ENCODE measurements around the gene ZSCAN5B.
"Not testable (repeated sequence)": the region's sequence is repeated elsewhere in the genome, so short reads cannot be mapped to it uniquely, and the experiment has no call there.

ZSCAN5B gene

DNA sequence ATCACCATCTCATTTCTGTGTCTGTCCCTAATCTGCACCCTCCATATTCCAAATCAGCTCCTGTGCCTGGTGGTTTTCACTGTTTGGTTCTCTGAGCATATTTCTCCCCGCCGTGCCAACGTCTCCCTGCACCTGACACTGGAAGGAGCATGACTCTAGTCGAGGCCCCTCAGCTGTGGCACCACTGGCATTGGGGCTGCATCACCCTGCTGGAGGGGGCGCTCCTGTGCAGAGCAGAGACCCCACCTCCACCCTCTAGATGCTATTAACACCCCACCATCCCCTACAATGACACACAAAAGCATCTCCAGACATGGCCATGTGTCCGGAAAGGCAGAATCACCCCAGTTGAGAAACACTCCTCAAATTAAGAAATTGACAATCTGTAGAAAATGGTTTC is 25.3 kb upstream of the ZSCAN5B start:
- Histone ChIP-seq H3K27ac (ENCODE audit: low read depth, low read length) (no peak overlapping the region), H3K36me3 (ENCODE audit: low read length) (no peaks in the 10 kb centered on the region), H3K9me2 (replicated peaks; ENCODE audit: insufficient read depth, low read length) (no peaks in the 10 kb centered on the region), H3K9me3 (ENCODE audit: insufficient read depth, low read length) (no peaks in the 10 kb centered on the region), H3F3A (ENCODE audit: insufficient read depth) (no peaks in the 10 kb centered on the region), H2AFZ (ENCODE audit: low read depth, low read length, severe bottlenecking) (no peak overlapping the region), H3K4me2 (ENCODE audit: low read depth, low read length, poor library complexity, severe bottlenecking) (no peak overlapping the region), H4K20me1 (ENCODE audit: low read depth, low read length) (no peaks in the 10 kb centered on the region), H3K79me2 (ENCODE audit: insufficient read depth, low read length) (no peaks in the 10 kb centered on the region), H3K27me3 (ENCODE audit: low read length) (no peaks in the 10 kb centered on the region), H3K4me3 (ENCODE audit: insufficient read depth, low read length, poor library complexity, severe bottlenecking) (no peak overlapping the region), H3K9ac (ENCODE audit: low read length) (no peak overlapping the region)
- TF ChIP-seq, protein P1, sequence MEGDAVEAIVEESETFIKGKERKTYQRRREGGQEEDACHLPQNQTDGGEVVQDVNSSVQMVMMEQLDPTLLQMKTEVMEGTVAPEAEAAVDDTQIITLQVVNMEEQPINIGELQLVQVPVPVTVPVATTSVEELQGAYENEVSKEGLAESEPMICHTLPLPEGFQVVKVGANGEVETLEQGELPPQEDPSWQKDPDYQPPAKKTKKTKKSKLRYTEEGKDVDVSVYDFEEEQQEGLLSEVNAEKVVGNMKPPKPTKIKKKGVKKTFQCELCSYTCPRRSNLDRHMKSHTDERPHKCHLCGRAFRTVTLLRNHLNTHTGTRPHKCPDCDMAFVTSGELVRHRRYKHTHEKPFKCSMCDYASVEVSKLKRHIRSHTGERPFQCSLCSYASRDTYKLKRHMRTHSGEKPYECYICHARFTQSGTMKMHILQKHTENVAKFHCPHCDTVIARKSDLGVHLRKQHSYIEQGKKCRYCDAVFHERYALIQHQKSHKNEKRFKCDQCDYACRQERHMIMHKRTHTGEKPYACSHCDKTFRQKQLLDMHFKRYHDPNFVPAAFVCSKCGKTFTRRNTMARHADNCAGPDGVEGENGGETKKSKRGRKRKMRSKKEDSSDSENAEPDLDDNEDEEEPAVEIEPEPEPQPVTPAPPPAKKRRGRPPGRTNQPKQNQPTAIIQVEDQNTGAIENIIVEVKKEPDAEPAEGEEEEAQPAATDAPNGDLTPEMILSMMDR (IDR thresholded peaks at IDR 0.05; ENCODE audit: insufficient read depth, low read length, poor library complexity, severe bottlenecking) = no peak
- no peak for TF ChIP-seq EZH2phosphoT487 (conservative IDR thresholded peaks at IDR 0.05; ENCODE audit: low read length)

DNA sequence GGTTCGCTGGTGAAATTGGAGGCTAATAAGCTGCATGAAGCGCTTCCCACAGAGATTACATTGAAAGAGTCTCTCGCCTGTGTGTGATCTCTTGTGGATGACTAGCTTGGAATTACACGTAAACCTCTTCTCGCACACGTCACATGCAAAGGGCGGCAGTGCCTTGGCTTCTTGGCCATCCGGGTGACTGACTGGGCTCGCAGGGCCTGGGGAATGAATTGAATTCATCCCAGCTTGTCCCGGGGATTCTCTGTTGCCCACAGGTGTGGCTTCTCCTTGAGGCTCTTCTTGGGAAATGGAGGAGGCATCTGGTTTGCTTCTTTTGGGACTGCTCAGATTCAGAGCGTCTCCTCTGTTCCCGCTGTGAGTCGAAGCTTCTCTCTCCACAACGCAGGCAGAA is 24.3 kb upstream of the ZSCAN5B start:
- Histone ChIP-seq H4K20me1 (ENCODE audit: low read depth, low read length) (no peaks in the 10 kb centered on the region), H3K79me2 (ENCODE audit: insufficient read depth, low read length) (no peaks in the 10 kb centered on the region), H3F3A (ENCODE audit: insufficient read depth) (no peaks in the 10 kb centered on the region)

DNA sequence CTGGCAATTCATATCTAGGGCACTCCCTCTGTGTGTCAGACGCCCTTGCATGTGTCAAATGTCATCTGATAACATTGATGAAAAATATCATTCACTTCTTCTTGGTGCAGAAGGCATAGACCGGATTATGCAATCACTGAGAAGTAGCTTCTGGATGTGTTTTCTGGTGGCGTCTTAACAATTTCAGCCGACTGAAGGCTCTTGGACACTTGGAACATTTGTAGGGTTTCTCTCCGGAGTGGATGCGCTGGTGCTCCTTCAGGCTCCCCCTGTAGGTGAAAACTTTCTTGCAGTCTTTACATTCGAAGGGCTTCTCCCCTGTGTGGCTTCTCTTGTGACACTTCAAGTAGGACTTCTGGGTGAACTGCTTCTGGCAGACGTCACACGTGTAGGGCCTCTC is 23.9 kb upstream of the ZSCAN5B start:
- not testable (repeated sequence) for H3F3A ChIP-seq (ENCODE audit: insufficient read depth); H2AFZ ChIP-seq (ENCODE audit: low read depth, low read length, severe bottlenecking); H3K27me3 ChIP-seq (ENCODE audit: low read length); H3K4me2 ChIP-seq (ENCODE audit: low read depth, low read length, poor library complexity, severe bottlenecking); H3K9me3 ChIP-seq (ENCODE audit: insufficient read depth, low read length); H3K9ac ChIP-seq (ENCODE audit: low read length); H4K20me1 ChIP-seq (ENCODE audit: low read depth, low read length); H3K36me3 ChIP-seq (ENCODE audit: low read length); H3K9me2 ChIP-seq (replicated peaks; ENCODE audit: insufficient read depth, low read length); H3K27ac ChIP-seq (ENCODE audit: low read depth, low read length); H3K79me2 ChIP-seq (ENCODE audit: insufficient read depth, low read length); H3K4me3 ChIP-seq (ENCODE audit: insufficient read depth, low read length, poor library complexity, severe bottlenecking)

More for the DNA sequence above, 24.3 kb upstream of the ZSCAN5B start:
- no peak overlapping the region for H3K4me3 ChIP-seq (ENCODE audit: insufficient read depth, low read length, poor library complexity, severe bottlenecking)
- H3K36me3 ChIP-seq (ENCODE audit: low read length) = no peaks in the 10 kb centered on the region
- H2AFZ ChIP-seq (ENCODE audit: low read depth, low read length, severe bottlenecking) = no peak overlapping the region
- TF ChIP-seq, protein P1 (IDR thresholded peaks at IDR 0.05; ENCODE audit: insufficient read depth, low read length, poor library complexity, severe bottlenecking) = no peak
- TF ChIP-seq EZH2phosphoT487 (conservative IDR thresholded peaks at IDR 0.05; ENCODE audit: low read length) = no peak
- no peaks in the 10 kb centered on the region for H3K27me3 ChIP-seq (ENCODE audit: low read length)
- H3K9ac ChIP-seq (ENCODE audit: low read length) = no peak overlapping the region
- H3K4me2 ChIP-seq (ENCODE audit: low read depth, low read length, poor library complexity, severe bottlenecking) = no peak overlapping the region
- H3K27ac ChIP-seq (ENCODE audit: low read depth, low read length) = no peak overlapping the region
- H3K9me2 ChIP-seq (replicated peaks; ENCODE audit: insufficient read depth, low read length) = no peaks in the 10 kb centered on the region
- no peaks in the 10 kb centered on the region for H3K9me3 ChIP-seq (ENCODE audit: insufficient read depth, low read length)

DNA sequence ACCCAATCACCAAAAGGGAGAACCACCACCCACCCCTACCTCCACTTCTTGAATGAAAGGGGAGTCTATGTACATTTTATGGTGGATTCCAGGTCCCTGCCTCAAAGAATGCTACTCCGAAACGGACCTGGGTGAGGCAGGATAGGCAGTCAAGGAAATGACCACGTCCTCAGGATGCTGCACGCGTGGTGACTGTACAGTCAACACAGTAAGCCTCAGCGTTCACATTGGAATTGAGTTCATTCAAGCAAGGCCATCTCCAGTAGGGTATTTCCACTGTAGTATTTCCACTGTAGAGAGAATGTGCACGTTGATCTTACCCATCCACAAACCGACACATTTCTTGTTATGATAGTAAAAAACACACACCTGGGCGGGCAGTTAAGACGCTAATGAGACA is 21.4 kb upstream of the ZSCAN5B start:
- H3K9me3 ChIP-seq (ENCODE audit: insufficient read depth, low read length) = no peaks in the 10 kb centered on the region
- H2AFZ ChIP-seq (ENCODE audit: low read depth, low read length, severe bottlenecking) = no peak overlapping the region
- no peaks in the 10 kb centered on the region for H4K20me1 ChIP-seq (ENCODE audit: low read depth, low read length)
- H3K27ac ChIP-seq (ENCODE audit: low read depth, low read length) = no peak overlapping the region
- TF ChIP-seq EZH2phosphoT487 (conservative IDR thresholded peaks at IDR 0.05; ENCODE audit: low read length) = no peak
- TF ChIP-seq, protein P1 (IDR thresholded peaks at IDR 0.05; ENCODE audit: insufficient read depth, low read length, poor library complexity, severe bottlenecking) = no peak
- no peak overlapping the region for H3K4me2 ChIP-seq (ENCODE audit: low read depth, low read length, poor library complexity, severe bottlenecking)
- H3F3A ChIP-seq (ENCODE audit: insufficient read depth) = no peaks in the 10 kb centered on the region
- H3K79me2 ChIP-seq (ENCODE audit: insufficient read depth, low read length) = no peaks in the 10 kb centered on the region
- no peaks in the 10 kb centered on the region for H3K9me2 ChIP-seq (replicated peaks; ENCODE audit: insufficient read depth, low read length)
- no peaks in the 10 kb centered on the region for H3K36me3 ChIP-seq (ENCODE audit: low read length)
- no peak overlapping the region for H3K9ac ChIP-seq (ENCODE audit: low read length)
- no peaks in the 10 kb centered on the region for H3K27me3 ChIP-seq (ENCODE audit: low read length)
- no peak overlapping the region for H3K4me3 ChIP-seq (ENCODE audit: insufficient read depth, low read length, poor library complexity, severe bottlenecking)

Data from SU-DHL-6 (cell line).